ENCODE results near the gene LCNL1. TPM values are rescaled to one million over a fixed set of nuclear protein-coding genes. Genes with fewer than 3 reads are reported as not detected.

Gene LCNL1
- total RNA-seq, 3 donors from 2014 or later = 0.16 to 0.29 TPM; not detected in 1

- Histone ChIP-seq H3K4me3 (no peak overlapping the region), H3K9me3 (no peaks in the 10 kb centered on the region), H3K36me3 (no peaks in the 10 kb centered on the region), H3K4me1 (peaks cover 4 to 12% of the 10 kb centered on the region in 2 donors), H3K27me3 (peaks cover 5 to 8% of the 10 kb centered on the region in 2 donors), H3K27ac (no peak overlapping the region)
- DNase-seq (ENCODE audit: low spot score in 2 of 2) = no peak
- TF ChIP-seq CTCF (IDR thresholded peaks at IDR 0.05) (no peak), POLR2AphosphoS5 (IDR thresholded peaks at IDR 0.05) (no peak), POLR2A (IDR thresholded peaks at IDR 0.05) (no peak)
- intact Hi-C loops (cut with DNase I; ENCODE audit: low total_unique reads) = no loop called here
Measured at GRCh38 chr9:136990242-136990911, 7.6 kb downstream of the LCNL1 start.

GRCh38 chr9:136991993-136992818 lies 9.4 kb downstream of the LCNL1 start, which contains the start of gene PAXX:
Gene PAXX, plus strand, starts transcription at chr9:136992422. Its CDS starts 22 bp downstream, at chr9:136992444.
- Histone ChIP-seq H3K4me1 (peaks cover 7 to 27% of the 10 kb centered on the region in 2 donors), H3K36me3 (no peaks in the 10 kb centered on the region), H3K27ac (peak within 1 kb of the TSS; percentile 94 to 98), H3K9me3 (no peaks in the 10 kb centered on the region), H3K4me3 (peak within 1 kb of the TSS; percentile 55 to 83 (median 79)), H3K27me3 (no peaks in the 10 kb centered on the region)
- intact Hi-C loops (cut with DNase I; ENCODE audit: low total_unique reads) = no loop called here
- TF ChIP-seq CTCF (IDR thresholded peaks at IDR 0.05) (peak in 1 of 3 donors; percentile 15), POLR2AphosphoS5 (IDR thresholded peaks at IDR 0.05) (peak in 2 of 3 donors; percentile 2 to 34), POLR2A (IDR thresholded peaks at IDR 0.05) (no peak)
- peak; percentile 86 to 92 for DNase-seq (ENCODE audit: low spot score in 2 of 2)

GRCh38 chr9:136992819-136993369 lies 10.1 kb downstream of the LCNL1 start:
- no peaks in the 10 kb centered on the region for H3K9me3 ChIP-seq
- no peaks in the 10 kb centered on the region for H3K27me3 ChIP-seq
- DNase-seq (ENCODE audit: low spot score in 2 of 2) = no peak
- H3K4me3 ChIP-seq = peak overlapping the region; percentile 55 to 83 (median 79)
- H3K27ac ChIP-seq = peak overlapping the region; percentile 94 to 98
- H3K36me3 ChIP-seq = no peaks in the 10 kb centered on the region
- intact Hi-C loops (cut with DNase I; ENCODE audit: low total_unique reads) = no loop called here
- peaks cover 7 to 27% of the 10 kb centered on the region in 2 donors for H3K4me1 ChIP-seq
- TF ChIP-seq POLR2A (IDR thresholded peaks at IDR 0.05) (no peak), CTCF (IDR thresholded peaks at IDR 0.05) (peak in 1 of 3 donors; percentile 1), POLR2AphosphoS5 (IDR thresholded peaks at IDR 0.05) (no peak)

GRCh38 chr9:136994180-136994887 lies 11.5 kb downstream of the LCNL1 start:
- H3K27ac ChIP-seq = peak overlapping the region in 1 of 2 donors; percentile 7
- H3K27me3 ChIP-seq = no peaks in the 10 kb centered on the region
- peaks cover 7 to 27% of the 10 kb centered on the region in 2 donors for H3K4me1 ChIP-seq

More at GRCh38 chr9:136994180-136994887, 11.5 kb downstream of the LCNL1 start:
- H3K4me3 ChIP-seq = peak overlapping the region in 1 of 3 donors; percentile 62
- no peaks in the 10 kb centered on the region for H3K9me3 ChIP-seq
- intact Hi-C loops (cut with DNase I; ENCODE audit: low total_unique reads) = no loop called here
- no peak for DNase-seq (ENCODE audit: low spot score in 2 of 2)
- TF ChIP-seq POLR2AphosphoS5 (IDR thresholded peaks at IDR 0.05) (no peak), POLR2A (IDR thresholded peaks at IDR 0.05) (no peak), CTCF (IDR thresholded peaks at IDR 0.05) (no peak)
- no peaks in the 10 kb centered on the region for H3K36me3 ChIP-seq
